Left lobe of liver (tissue), 2 donors: ENCODE results near the gene BRSK2. TPM values are rescaled to one million over a fixed set of nuclear protein-coding genes. Genes with fewer than 3 reads are reported as not detected.

Experiments
- ATAC-seq: fragments of 200-7000 bp; cut with Tn5 transposase; one replicate; pipeline ENCODE4 v1.9.1; 2020; ENCODE audit warnings: mild to moderate bottlenecking, moderate library complexity
- DNase-seq: peaks from one replicate; pipeline ENCODE4 v3.0.0-alpha.2; 2020; ENCODE audit warnings: low spot score
- total RNA-seq: library from RNA; stranded (reverse); gene quantifications from one replicate; pipeline ENCODE4 v1.2.1, GENCODE V29; 2021
- donor health status: DM: no; HTN: no; CAD: no; lungs with moderate emphysema.
- donor health status: DM: no; HTN: yes; CAD: no.

Gene BRSK2
- total RNA-seq, 1 donor from 2014 or later, result 0.18 TPM

DNA sequence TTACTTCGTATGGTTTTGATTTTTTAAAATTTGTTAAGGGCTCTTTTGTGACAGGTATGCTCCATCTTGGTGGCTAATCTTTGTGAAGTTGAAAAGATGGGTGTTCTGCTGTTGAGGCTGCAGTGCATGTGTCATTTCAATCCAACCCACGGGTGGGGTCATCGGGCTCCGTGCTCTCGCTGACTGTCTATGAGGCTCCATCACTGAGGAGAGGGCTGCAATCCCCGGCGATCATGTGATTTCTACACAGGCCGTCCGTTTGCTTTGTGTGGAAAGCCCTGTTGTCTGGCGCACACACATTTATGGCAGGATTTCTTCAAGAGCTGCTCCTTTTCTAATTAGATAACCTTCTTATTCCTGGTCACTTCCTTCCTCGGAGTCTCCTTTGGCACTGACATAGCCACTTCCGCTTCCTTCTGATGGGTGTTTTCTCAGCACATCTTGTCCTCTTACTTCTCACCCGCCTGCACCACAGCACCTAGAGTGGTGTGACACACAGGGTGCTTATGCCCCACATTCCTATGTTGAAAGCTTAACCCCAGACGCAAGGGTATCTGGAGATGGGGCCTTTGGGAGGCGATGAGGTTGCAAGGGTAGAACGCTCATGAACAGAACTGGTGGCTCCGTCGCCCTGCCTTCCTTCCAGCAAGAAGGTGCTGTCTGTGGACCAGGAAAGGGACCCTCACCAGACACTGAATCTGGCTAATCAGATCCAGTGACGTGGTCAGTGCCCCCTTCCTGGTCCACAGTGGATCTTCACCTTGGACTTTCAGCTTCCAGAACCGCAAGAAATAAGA, 87.4 kb downstream of the BRSK2 start:
- ATAC-seq (no peak), DNase-seq (no peak)

- no peak for DNase-seq
Measured at GRCh38 chr11:1478011-1478410, 88.3 kb downstream of the BRSK2 start.

GRCh38 chr11:1478544-1478943, 88.8 kb downstream of the BRSK2 start:
- ATAC-seq, result no peak

More at GRCh38 chr11:1478011-1478410, 88.3 kb downstream of the BRSK2 start:
- ATAC-seq, result no peak

GRCh38 chr11:1479006-1479677, 89.4 kb downstream of the BRSK2 start:
- ATAC-seq, result peak; percentile 10
- DNase-seq, result no peak

More at GRCh38 chr11:1478544-1478943, 88.8 kb downstream of the BRSK2 start:
- no peak for DNase-seq

GRCh38 chr11:1479678-1480118, 90.0 kb downstream of the BRSK2 start:
- no peak for ATAC-seq
- no peak for DNase-seq

DNA sequence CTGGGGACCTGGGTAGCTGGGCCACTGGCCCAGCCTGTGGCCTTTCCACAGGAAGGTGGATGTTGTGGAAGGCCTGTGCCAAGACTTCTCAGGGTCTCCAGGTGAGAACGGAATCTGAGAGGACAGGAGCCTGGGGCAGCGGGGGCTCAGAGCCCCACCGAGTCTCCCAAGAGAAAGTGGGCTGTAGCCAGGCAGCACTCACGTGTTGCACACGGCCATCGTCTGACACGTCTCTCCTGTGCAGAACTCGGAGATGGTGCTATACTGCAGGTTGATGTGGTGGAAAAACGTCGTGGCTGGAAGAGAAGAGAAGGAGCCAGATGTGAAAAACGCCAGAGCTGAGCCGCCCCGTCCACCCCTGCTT, 90.4 kb downstream of the BRSK2 start:
- ATAC-seq (no peak), DNase-seq (no peak)

DNA sequence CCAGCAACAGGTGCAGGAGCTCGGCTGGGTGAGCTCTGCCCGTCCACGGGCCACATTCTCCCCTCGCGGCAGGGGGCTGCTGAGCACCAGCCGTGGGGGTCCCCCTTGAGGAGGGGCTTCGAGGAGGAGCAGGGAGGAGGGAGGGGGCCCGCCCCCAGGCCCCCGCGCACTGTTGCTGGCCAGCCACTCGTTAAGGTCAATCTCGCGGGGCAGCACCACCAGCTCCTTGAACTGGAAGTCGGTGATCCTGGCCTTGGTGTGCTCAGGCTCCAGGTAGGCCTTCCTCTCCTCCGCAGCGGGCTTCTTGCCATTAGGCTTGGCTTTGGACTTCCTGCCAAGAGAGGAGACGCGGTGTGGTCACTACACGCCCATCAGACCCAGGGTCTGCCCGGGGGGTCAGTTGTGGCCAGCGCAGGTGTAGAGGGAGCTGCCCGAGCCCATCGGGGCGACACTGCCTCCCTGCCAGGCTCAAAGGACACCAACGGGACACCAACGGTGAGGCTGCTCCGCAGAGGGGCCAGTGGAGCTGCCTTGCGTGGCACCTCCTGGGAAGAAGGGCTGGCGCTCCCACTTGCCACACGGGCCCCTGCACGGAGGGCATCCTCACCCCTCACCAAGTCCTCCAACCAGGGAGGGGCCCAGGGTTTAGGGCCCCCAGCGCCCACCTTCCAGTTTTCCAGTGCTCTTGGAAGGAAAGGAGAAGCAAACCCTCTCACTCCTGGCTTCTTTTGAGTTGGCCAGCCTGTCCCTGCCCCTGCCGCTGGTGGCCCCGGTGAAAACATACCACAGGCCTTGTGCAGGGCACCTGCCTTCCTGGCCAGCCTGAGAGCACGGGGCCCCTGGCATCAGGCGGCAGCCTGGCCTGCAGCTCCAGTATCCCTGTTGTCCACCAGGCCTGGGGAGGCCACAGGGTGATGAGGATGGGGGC, 91.1 kb downstream of the BRSK2 start:
- ATAC-seq (no peak), DNase-seq (no peak)

DNA sequence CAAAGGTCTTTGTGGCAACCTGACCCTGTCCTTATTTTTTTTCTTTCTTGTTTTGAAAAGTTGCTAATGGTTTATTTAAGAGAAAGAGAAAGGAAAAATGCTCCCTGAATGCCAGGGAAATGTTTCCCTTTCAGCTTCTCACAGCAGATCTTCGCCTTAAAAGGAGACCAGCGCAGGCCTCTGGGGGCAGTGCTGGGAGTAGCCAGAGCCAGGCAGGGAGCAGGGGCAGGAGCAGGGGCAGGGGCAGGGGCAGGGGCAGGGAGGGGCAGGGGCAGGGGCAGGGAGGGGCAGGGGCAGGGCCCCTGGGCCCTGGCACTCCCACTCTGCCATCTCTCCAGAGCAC, 91.7 kb downstream of the BRSK2 start:
- ATAC-seq (no peak), DNase-seq (no peak)

DNA sequence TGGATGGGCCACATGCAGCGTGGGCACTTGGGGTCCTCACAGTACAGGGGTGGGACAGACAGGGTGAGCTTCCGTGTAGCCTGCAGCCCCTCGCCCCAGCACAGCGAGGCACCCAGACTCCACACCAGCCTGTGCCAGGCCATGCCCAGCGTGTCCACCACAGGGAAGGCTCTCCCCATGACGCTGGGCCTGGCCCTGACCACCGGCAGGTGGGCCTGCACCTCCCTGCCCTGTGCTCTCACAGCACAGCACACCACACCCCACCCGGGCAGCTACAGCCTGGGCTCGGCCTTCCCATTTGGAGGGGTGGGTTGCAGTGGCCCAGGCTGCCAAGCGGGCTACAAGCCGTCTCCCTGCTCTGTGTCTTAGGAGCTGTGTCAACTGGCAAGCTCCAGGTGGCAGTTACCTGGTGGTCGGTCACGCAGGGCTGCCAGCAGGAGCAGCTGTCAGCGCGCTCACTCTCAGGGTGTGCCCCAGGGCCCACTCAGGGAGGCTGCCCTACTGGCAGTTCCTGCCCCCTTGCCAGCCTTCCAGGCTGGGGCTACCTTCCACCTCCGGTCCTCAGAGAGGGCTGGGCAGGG, 92.2 kb downstream of the BRSK2 start:
- ATAC-seq, result no peak
- no peak for DNase-seq

GRCh38 chr11:1482581-1483444, 93.1 kb downstream of the BRSK2 start:
- ATAC-seq (no peak), DNase-seq (no peak)

GRCh38 chr11:1483445-1483961, 93.8 kb downstream of the BRSK2 start:
- ATAC-seq (no peak), DNase-seq (no peak)

- ATAC-seq (no peak), DNase-seq (no peak)
Measured at GRCh38 chr11:1484061-1484671, 94.4 kb downstream of the BRSK2 start.

- ATAC-seq (no peak), DNase-seq (no peak)
Measured at GRCh38 chr11:1484695-1485503, 95.2 kb downstream of the BRSK2 start.

- DNase-seq (no peak), ATAC-seq (no peak)
Measured at GRCh38 chr11:1485504-1485885, 95.8 kb downstream of the BRSK2 start.

DNA sequence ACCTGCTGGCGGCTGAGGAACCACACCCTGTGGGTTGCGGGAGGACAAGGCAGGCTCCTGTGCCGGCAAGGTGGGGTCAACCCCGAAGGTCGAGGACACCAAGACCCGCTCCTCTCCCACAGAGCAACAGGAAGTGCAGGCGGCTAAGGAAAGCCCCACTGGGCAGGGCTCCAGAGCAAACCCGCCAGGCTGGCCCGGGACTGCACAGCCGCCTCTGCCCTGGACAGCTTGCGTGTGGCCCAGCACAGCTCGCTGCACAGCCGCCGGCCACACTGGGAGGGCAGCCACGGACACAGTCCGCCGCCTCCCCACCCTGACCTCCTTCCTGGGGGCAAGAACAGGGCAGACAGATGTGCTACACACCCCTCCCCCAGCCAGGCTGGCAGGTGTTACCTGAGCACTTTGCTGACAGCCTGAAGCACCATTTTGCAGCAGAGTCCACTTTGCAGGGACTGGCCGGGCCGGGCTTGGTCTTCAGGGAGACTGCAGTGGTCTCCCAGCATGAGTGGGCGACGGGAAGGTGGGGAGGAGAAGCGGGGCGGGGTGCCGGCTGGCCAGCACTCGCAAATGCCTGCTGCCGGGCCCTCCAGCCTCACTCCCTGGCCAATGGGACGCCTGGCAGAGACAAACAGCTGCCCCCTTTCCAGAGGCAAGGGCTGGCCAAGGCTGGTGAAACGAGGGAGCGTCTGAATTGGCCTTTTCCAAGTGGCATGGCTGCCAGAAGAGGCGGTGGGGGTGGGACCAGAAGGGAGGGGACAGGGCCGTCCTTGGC, 96.5 kb downstream of the BRSK2 start, which contains the start of gene MOB2:
Gene MOB2 (minus strand): TSS at position 726 of the 772 bp plus-strand sequence. CDS start 223 bp downstream, at position 503.
- DNase-seq, result no peak
- peak; percentile 50 for ATAC-seq

GRCh38 chr11:1487091-1487850, 97.5 kb downstream of the BRSK2 start:
- DNase-seq (no peak), ATAC-seq (no peak)
